Measurements from ENCODE around the gene TMEM272. TPM values are rescaled to one million over a fixed set of nuclear protein-coding genes. Genes with fewer than 3 reads are reported as not detected.
A peak's percentile ranks its signal among the peaks of the same experiment; 100 is the strongest.

TMEM272 gene
- total and polyA plus RNA-seq, 9 of the 15 experiments (the other 6 are each of a cell fraction or from before 2014, with no cell fraction given): 0.04 to 0.16 (median 0.06) TPM; not detected in 2

- no peak for TF ChIP-seq SIRT6 (IDR thresholded peaks at IDR 0.05; ENCODE audit: low read depth, low read length)
- TF ChIP-seq ZNF324 (CRISPR knock-in tag; IDR thresholded peaks at IDR 0.05): no peak
Observed at GRCh38 chr13:51805925-51806324, 39.1 kb downstream of the TMEM272 start (continued).

- Histone ChIP-seq H3K9me3 (replicated peaks; ENCODE audit: control insufficient read depth, insufficient read depth, low read depth, low read length) (no peaks in the 10 kb centered on the region), H4K20me1 (replicated peaks; ENCODE audit: control insufficient read depth, insufficient read depth, low read length) (no peaks in the 10 kb centered on the region), H3K27ac (ENCODE audit: extremely low read depth, low read depth, low read length) (no peak overlapping the region), H3K79me2 (ENCODE audit: control insufficient read depth, insufficient read depth, low read length) (peaks cover 7% of the 10 kb centered on the region; the same call in 1 of the 3 replicates), H3K9ac (ENCODE audit: insufficient read depth in 1 of 2, low read depth in 2 of 2, low read length in 2 of 2) (no peak overlapping the region), H3K4me2 (ENCODE audit: insufficient read depth, low read length) (peak overlapping the region; percentile 90; the same call in 1 of the 2 replicates), H3K4me3 (no peak overlapping the region; the same call in 1 of the 2 replicates), H3K36me3 (ENCODE audit: control insufficient read depth, insufficient read depth, low read length) (no peaks in the 10 kb centered on the region), H3K4me1 (replicated peaks in 1 of 2; ENCODE audit: control insufficient read depth in 2 of 2, insufficient read depth in 2 of 2, low read length in 2 of 2) (peaks cover 18 to 27% of the 10 kb centered on the region in 2 experiments; a peak in 4 of 5 replicates), H3K9me1 (ENCODE audit: control insufficient read depth, insufficient read depth, low read length) (no peaks in the 10 kb centered on the region), H2AFZ (ENCODE audit: low read depth, low read length) (no peak overlapping the region), H3K27me3 (ENCODE audit: control insufficient read depth in 2 of 2, insufficient read depth in 2 of 2, low read length in 2 of 2) (peaks cover 0 to 4% of the 10 kb centered on the region in 2 experiments; a peak in 2 of 5 replicates)
- ATAC-seq (no peak), DNase-seq (ENCODE audit: extremely low read depth in 1 of 4, low spot score in 3 of 4) (no peak), FAIRE-seq (peak; percentile 40)
- ChIA-PET POLR2A (interaction anchor here (0.6 to 0.7 kb wide), 2 partner anchors 23 to 653 kb away, joined by 3 read pairs; no protein-coding TSS in a partner anchor), CTCF (ENCODE audit: low intra/inter-chr PET ratio) (no interaction called here)
- 90% methylated on average over 4 of the region's 4 CpGs for WGBS (ENCODE audit: insufficient coverage, low coverage, missing lambda C conversion rate)
- BruUV-seq (replicated peaks): no TSS peak
- in situ Hi-C loops (cut with MboI) (no loop called here), intact Hi-C loops (cut with micrococcal nuclease) (no loop called here)
- TF ChIP-seq CGGBP1 (CRISPR knock-in tag; IDR thresholded peaks at IDR 0.05): no peak
- TF ChIP-seq SMARCC2 (IDR thresholded peaks at IDR 0.05; ENCODE audit: low read depth): no peak
- no peak for TF ChIP-seq PURB (CRISPR knock-in tag; IDR thresholded peaks at IDR 0.05; ENCODE audit: low read depth)
- TF ChIP-seq STAG1 (CRISPR knock-in tag; IDR thresholded peaks at IDR 0.05; ENCODE audit: borderline replicate concordance): no peak
- no peak for TF ChIP-seq ZNF77 (CRISPR knock-in tag; IDR thresholded peaks at IDR 0.05)
- TF ChIP-seq, protein P1, sequence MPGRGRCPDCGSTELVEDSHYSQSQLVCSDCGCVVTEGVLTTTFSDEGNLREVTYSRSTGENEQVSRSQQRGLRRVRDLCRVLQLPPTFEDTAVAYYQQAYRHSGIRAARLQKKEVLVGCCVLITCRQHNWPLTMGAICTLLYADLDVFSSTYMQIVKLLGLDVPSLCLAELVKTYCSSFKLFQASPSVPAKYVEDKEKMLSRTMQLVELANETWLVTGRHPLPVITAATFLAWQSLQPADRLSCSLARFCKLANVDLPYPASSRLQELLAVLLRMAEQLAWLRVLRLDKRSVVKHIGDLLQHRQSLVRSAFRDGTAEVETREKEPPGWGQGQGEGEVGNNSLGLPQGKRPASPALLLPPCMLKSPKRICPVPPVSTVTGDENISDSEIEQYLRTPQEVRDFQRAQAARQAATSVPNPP (IDR thresholded peaks at IDR 0.05; ENCODE audit: borderline replicate concordance, insufficient read depth, insufficient read length): no peak
- TF ChIP-seq, protein P2, sequence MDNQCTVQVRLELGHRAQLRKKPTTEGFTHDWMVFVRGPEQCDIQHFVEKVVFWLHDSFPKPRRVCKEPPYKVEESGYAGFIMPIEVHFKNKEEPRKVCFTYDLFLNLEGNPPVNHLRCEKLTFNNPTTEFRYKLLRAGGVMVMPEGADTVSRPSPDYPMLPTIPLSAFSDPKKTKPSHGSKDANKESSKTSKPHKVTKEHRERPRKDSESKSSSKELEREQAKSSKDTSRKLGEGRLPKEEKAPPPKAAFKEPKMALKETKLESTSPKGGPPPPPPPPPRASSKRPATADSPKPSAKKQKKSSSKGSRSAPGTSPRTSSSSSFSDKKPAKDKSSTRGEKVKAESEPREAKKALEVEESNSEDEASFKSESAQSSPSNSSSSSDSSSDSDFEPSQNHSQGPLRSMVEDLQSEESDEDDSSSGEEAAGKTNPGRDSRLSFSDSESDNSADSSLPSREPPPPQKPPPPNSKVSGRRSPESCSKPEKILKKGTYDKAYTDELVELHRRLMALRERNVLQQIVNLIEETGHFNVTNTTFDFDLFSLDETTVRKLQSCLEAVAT (IDR thresholded peaks at IDR 0.05): no peak
- no peak for TF ChIP-seq UBTF (IDR thresholded peaks at IDR 0.05; ENCODE audit: borderline replicate concordance in 1 of 2, low read depth in 2 of 2, low read length in 2 of 2)
- no peak for TF ChIP-seq E2F4 (CRISPR knock-in tag; IDR thresholded peaks at IDR 0.05; ENCODE audit: low read depth)
- no peak for TF ChIP-seq NONO (IDR thresholded peaks at IDR 0.05; ENCODE audit: low read depth in 2 of 2, low read length in 1 of 2)
- TF ChIP-seq RBM15 (IDR thresholded peaks at IDR 0.05; ENCODE audit: insufficient read depth, low read length): no peak
- TF ChIP-seq MTA1 (IDR thresholded peaks at IDR 0.05; ENCODE audit: borderline replicate concordance): no peak
Observed at GRCh38 chr13:51805313-51805712, 39.7 kb downstream of the TMEM272 start.
